Mucosa of descending colon (tissue), 3 donors: ENCODE results near the gene CYP4F12. TPM values are rescaled to one million over a fixed set of nuclear protein-coding genes. Genes with fewer than 3 reads are reported as not detected.

Source experiments
- ATAC-seq: fragments of 200-7000 bp; cut with Tn5 transposase; one replicate; pipeline ENCODE4 v1.9.1; 2020; ENCODE audit warnings: mild to moderate bottlenecking, moderate library complexity
- DNase-seq, 3 donors: peaks; one replicate each; pipeline ENCODE4 v3.0.0-alpha.2; 2020
- H3K36me3 ChIP-seq: fragments of 200-600 bp; one replicate; pipeline ENCODE4 v1.8.0; 2021; ENCODE audit warnings: low read depth, mild to moderate bottlenecking
- H3K4me1 ChIP-seq: fragments of 200-600 bp; one replicate; pipeline ENCODE4 v1.8.0; 2021; ENCODE audit warnings: low read depth, mild to moderate bottlenecking
- H3K4me3 ChIP-seq: fragments of 200-600 bp; one replicate; pipeline ENCODE4 v1.8.0; 2021; ENCODE audit warnings: mild to moderate bottlenecking
- H3K9me3 ChIP-seq: fragments of 200-600 bp; one replicate; pipeline ENCODE4 v1.8.0; 2021; ENCODE audit warnings: mild to moderate bottlenecking
- intact Hi-C, 2 donors: fragments of 100-400 bp; cut with DNase I in 1 of 2; cut with micrococcal nuclease in 1 of 2; formaldehyde crosslinking; loops; one replicate each; pipeline versions ENCODE4 v1.11.0 to v1.11.1; 2022; cut with DNase I, micrococcal nuclease
- total RNA-seq, 3 donors: library from RNA; stranded (reverse); fragmentation: NEBNext Ultra II Directional in 2 of 3; extraction: Animal tissue kit (Norgen Biotek cat#: 25700) in 2 of 3; gene quantifications; one replicate each; pipeline versions ENCODE4 v1.2.1 to v1.2.4, GENCODE V29; 2021 to 2023
- TF ChIP-seq, protein P1 (sequence below): fragments of 200-600 bp; IDR thresholded peaks from one replicate; pipeline ENCODE4 v1.8.0; 2022; ENCODE audit warnings: antibody characterized with exemption, mild to moderate bottlenecking
- donor health status: DM: no; HTN: no; CAD: no; lungs with moderate emphysema.
- donor health status: DM: no; HTN: no; CAD: no.
- donor health status: DM: no; HTN: yes; CAD: no.

The CYP4F12 gene
- total RNA-seq, 3 donors from 2014 or later: 62.8 to 179 (median 70.5) TPM

DNA sequence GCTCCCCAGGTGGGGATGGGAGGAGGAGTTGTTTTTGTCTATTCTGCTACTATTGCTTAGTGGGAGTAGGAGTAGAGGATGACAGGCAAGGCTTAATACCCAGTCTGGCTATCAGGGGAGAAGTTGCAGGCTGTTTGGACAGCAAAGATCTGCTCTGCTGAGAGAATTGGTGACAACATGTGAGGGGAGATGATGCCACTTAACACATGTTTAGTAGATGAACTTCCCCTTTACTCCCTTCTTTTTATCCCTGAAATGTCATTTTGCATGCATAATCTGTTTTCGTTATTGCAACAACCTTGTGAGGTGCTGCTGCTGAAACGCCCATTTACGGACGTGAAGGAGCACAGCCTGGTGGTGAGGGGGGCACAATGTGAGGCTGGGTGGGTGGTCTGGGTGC lies 3.0 kb upstream of the CYP4F12 start:
- Histone ChIP-seq H3K9me3 (no peaks in the 10 kb centered on the region), H3K36me3 (no peaks in the 10 kb centered on the region), H3K4me3 (no peak overlapping the region), H3K4me1 (peaks cover 7% of the 10 kb centered on the region)
- no peak for DNase-seq
- TF ChIP-seq, protein P1, sequence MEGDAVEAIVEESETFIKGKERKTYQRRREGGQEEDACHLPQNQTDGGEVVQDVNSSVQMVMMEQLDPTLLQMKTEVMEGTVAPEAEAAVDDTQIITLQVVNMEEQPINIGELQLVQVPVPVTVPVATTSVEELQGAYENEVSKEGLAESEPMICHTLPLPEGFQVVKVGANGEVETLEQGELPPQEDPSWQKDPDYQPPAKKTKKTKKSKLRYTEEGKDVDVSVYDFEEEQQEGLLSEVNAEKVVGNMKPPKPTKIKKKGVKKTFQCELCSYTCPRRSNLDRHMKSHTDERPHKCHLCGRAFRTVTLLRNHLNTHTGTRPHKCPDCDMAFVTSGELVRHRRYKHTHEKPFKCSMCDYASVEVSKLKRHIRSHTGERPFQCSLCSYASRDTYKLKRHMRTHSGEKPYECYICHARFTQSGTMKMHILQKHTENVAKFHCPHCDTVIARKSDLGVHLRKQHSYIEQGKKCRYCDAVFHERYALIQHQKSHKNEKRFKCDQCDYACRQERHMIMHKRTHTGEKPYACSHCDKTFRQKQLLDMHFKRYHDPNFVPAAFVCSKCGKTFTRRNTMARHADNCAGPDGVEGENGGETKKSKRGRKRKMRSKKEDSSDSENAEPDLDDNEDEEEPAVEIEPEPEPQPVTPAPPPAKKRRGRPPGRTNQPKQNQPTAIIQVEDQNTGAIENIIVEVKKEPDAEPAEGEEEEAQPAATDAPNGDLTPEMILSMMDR: no peak
- intact Hi-C loops: no loop called here
- ATAC-seq: no peak

DNA sequence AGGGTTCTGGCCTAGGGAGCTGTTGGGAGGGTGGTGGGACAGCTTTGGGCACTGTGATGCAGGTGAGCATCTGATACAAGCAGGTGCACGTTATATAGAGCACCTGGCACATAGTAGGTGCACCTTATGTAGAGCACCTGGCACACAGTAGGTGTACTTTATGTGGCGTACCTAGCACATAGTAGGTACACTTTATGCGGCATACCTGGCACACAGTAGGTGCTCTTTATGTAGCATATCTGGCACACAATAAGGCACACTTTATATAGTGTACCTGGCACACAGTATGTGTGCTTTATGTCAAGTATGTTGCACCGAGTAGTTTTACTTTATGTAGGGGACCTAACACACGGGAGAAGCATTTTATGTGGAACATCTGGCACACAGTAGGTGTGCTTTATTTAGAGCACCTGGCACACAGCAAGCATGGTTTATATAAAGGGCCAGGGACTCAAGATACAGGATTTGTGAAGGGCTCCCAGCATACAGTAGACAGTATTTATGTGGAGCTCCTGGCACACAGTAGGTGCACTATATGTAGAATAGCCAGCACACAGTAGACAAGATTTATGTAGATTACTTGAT lies 1.6 kb upstream of the CYP4F12 start:
- intact Hi-C loops: no loop called here
- Histone ChIP-seq H3K9me3 (no peaks in the 10 kb centered on the region), H3K36me3 (no peaks in the 10 kb centered on the region), H3K4me3 (no peak overlapping the region), H3K4me1 (peaks cover 7% of the 10 kb centered on the region)
- ATAC-seq (no peak), DNase-seq (no peak)
- TF ChIP-seq, protein P1: no peak

DNA sequence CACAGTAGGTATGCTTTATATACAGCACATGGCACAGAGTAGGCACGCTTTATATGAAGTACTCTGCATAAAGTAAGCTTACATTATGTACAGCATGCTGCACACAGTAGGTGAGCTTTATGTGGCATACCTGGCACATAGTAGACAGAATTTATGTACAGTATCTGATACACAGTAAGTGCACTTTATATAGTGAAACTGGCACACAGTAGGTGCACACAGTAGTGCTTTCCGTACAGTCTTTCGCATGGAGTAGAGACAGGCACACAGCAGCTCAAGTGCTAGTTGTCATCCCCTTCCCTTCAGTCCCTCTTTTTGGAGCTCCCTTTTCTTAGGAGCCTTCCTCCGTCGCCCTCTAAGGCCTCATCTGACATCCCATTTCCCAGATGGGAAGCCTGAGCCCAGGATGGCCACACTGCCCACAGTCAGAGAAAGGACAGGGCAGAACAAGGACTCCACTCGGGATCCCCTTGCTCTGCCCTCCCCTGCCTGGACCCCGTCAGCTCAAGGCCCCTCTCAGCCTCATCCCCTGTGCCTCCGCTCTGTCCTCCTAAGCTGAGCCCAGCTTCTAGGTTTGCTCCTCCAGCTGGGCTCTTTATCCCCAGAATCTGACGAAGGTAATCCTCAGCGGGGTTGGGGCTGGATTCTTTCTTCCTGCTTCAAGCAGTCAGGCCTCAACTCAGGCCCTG lies 852 bp upstream of the CYP4F12 start:
- ATAC-seq: no peak
- TF ChIP-seq, protein P1: no peak

DNA sequence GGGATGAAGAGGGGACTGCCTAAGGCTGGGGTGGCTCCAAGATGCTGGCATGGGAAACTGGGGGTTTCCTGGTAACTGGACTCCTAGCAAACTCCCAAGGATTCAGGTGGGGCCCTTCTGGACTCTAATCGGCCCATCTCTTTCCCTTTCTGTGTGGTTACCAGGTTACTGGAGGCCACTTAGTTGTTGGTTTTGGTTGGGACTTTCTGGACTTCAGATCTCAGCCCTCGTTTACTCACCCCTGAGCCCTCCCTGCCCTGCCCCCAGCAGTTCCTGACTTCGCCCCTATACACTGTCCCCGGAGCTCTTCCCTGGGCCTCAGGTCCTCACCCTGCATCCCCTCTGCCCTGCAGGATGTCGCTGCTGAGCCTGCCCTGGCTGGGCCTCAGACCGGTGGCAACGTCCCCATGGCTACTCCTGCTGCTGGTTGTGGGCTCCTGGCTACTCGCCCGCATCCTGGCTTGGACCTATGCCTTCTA lies 328 bp downstream of the CYP4F12 start:
- ATAC-seq: peak; percentile 69
- Histone ChIP-seq H3K4me3 (no peak overlapping the region), H3K36me3 (no peaks in the 10 kb centered on the region), H3K9me3 (no peaks in the 10 kb centered on the region), H3K4me1 (peaks cover 4% of the 10 kb centered on the region)
- DNase-seq: peak; percentile 55 to 73 (median 67)
- intact Hi-C loops: no loop called here
- TF ChIP-seq, protein P1: no peak

More for the DNA sequence above, 852 bp upstream of the CYP4F12 start:
- intact Hi-C loops: no loop called here
- Histone ChIP-seq H3K4me3 (no peak overlapping the region), H3K36me3 (no peaks in the 10 kb centered on the region), H3K9me3 (no peaks in the 10 kb centered on the region), H3K4me1 (peaks cover 4% of the 10 kb centered on the region)
- DNase-seq: no peak

DNA sequence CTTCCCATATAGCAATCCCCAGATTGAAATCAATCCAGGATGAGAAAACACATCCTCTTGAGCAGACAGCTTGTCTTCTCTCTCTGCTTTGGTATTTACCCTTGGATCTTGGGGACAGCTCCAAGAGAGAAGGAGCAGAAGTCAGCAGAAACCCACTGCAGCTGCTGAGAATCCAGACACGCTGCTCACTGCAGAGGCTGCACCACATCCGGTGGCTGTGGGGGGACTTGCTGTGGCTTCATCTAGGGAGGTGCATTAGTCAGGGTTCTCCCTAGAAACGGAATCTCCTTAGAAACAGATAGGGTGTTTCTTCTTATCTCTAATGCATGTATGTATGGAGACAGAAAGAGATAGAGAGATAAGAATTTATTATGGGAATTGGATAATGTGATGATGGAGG lies 2.7 kb downstream of the CYP4F12 start:
- intact Hi-C loops: no loop called here
- no peak for ATAC-seq
- Histone ChIP-seq H3K9me3 (no peaks in the 10 kb centered on the region), H3K4me1 (peaks cover 4% of the 10 kb centered on the region), H3K4me3 (no peak overlapping the region), H3K36me3 (no peaks in the 10 kb centered on the region)
- DNase-seq: no peak
- TF ChIP-seq, protein P1: no peak
